Uterus (tissue), 2 donors: ENCODE data around the gene MED23.

ENCODE experiments used
- CTCF ChIP-seq, 4 experiments: fragments of 200-600 bp in 2 of 4; fragments of 450-650 bp in 2 of 4; sonication (generic) in 2 of 4; IDR thresholded peaks; one replicate each; pipeline ENCODE4 v1.5.1; 2016 to 2019; ENCODE audit warnings: antibody characterized with exemption in 4 of 4, mild to moderate bottlenecking in 2 of 4, moderate library complexity in 1 of 4
- POLR2A ChIP-seq, 2 donors: fragments of 450-650 bp; IDR thresholded peaks; one replicate each; pipeline ENCODE4 v1.6.1; 2016; ENCODE audit warnings: antibody characterized with exemption in 2 of 2, mild to moderate bottlenecking in 1 of 2, moderate library complexity in 1 of 2

GRCh38 chr6:131641554-131641953 lies 13.5 kb upstream of the MED23 start:
- TF ChIP-seq POLR2A (IDR thresholded peaks at IDR 0.05), result no peak
- TF ChIP-seq CTCF (IDR thresholded peaks at IDR 0.05), result no peak
